Tibial nerve (tissue), 4 donors: ENCODE results near the gene CRTC3. TPM values are rescaled to one million over a fixed set of nuclear protein-coding genes. Genes with fewer than 3 reads are reported as not detected.

ENCODE experiments used
- DNase-seq, 2 donors: peaks; one replicate each; pipeline ENCODE4 v3.0.0-alpha.2; 2019; ENCODE audit warnings: low spot score in 2 of 2
- H3K27ac ChIP-seq, 4 donors: fragments of 200-600 bp; sonication (generic) in 3 of 4; one replicate each; pipeline ENCODE4 v1.5.1; 2017 to 2019; ENCODE audit warnings: mild to moderate bottlenecking in 1 of 4
- H3K27me3 ChIP-seq, 2 donors: fragments of 200-600 bp; sonication (generic) in 1 of 2; one replicate each; pipeline versions ENCODE4 v1.5.1 to v1.6.0; 2017 to 2019
- H3K36me3 ChIP-seq, 3 donors: fragments of 200-600 bp; sonication (generic); one replicate each; pipeline ENCODE4 v1.5.1; 2018 to 2019
- H3K4me1 ChIP-seq, 4 donors: fragments of 200-600 bp; sonication (generic) in 3 of 4; one replicate each; pipeline ENCODE4 v1.5.1; 2017 to 2019
- H3K4me3 ChIP-seq, 4 donors: fragments of 200-600 bp; sonication (generic) in 3 of 4; one replicate each; pipeline ENCODE4 v1.5.1; 2017 to 2019; ENCODE audit warnings: mild to moderate bottlenecking in 1 of 4, moderate library complexity in 1 of 4
- H3K9me3 ChIP-seq, 4 donors: fragments of 200-600 bp; sonication (generic) in 3 of 4; one replicate each; pipeline ENCODE4 v1.5.1; 2017 to 2019
- EP300 ChIP-seq, 2 donors: sonication (generic); formaldehyde crosslinking; IDR thresholded peaks; one replicate each; pipeline ENCODE4 v1.6.1; 2017; ENCODE audit warnings: antibody characterized with exemption in 2 of 2, mild to moderate bottlenecking in 1 of 2
- POLR2A ChIP-seq, 2 donors: fragments of 450-650 bp; IDR thresholded peaks; one replicate each; pipeline ENCODE4 v1.6.1; 2017; ENCODE audit warnings: antibody characterized with exemption in 2 of 2, mild to moderate bottlenecking in 2 of 2, moderate library complexity in 2 of 2
- WGBS, 2 donors: methylation state at CpG; one replicate each; pipeline ENCODE4 v1.1.5; 2018; 5-methylcytosine and 5-hydroxymethylcytosine counted together
- total RNA-seq, 4 donors: library from RNA; depleted of rRNA; stranded (reverse); fragments of >200 nt; gene quantifications; one replicate each; pipeline ENCODE4 v1.1.0, GENCODE V29; 2016
- TF ChIP-seq, protein P1 (sequence below), 5 experiments: fragments of 200-600 bp in 3 of 5; fragments of 450-650 bp in 2 of 5; sonication (generic) in 3 of 5; IDR thresholded peaks; one replicate each; pipeline ENCODE4 v1.5.1; 2016 to 2019; ENCODE audit warnings: antibody characterized with exemption in 5 of 5, mild to moderate bottlenecking in 3 of 5, moderate library complexity in 2 of 5

The CRTC3 gene
- total RNA-seq, 4 donors from 2014 or later = 52.7 to 63.7 (median 60.6) TPM

DNA sequence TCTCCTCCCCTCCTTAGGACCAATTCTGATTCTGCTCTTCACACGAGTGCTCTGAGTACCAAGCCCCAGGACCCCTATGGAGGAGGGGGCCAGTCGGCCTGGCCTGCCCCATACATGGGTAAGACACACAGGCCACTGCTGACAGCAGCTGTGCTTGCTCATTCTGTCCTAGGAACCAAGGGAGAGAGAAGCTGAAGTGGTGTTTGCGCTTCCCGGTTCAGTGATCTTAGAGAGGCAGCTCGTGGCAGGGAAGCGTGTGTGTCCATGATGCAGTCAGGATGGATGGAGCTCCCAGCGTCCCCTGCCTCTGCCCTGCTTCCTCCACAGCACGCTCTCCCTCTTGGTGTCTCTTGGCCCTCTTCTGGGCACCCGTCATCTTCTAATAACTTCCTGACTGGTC is 77.6 kb downstream of the CRTC3 start:
- Histone ChIP-seq H3K4me3 (no peak overlapping the region), H3K9me3 (no peaks in the 10 kb centered on the region), H3K27me3 (no peaks in the 10 kb centered on the region), H3K4me1 (peaks cover 0 to 21% (median 0%) of the 10 kb centered on the region in 4 donors), H3K36me3 (peaks cover 0 to 78% (median 0%) of the 10 kb centered on the region in 3 donors), H3K27ac (peak overlapping the region in 2 of 4 donors; percentile 21 to 52)
- TF ChIP-seq EP300 (IDR thresholded peaks at IDR 0.05) = no peak
- TF ChIP-seq, protein P1, sequence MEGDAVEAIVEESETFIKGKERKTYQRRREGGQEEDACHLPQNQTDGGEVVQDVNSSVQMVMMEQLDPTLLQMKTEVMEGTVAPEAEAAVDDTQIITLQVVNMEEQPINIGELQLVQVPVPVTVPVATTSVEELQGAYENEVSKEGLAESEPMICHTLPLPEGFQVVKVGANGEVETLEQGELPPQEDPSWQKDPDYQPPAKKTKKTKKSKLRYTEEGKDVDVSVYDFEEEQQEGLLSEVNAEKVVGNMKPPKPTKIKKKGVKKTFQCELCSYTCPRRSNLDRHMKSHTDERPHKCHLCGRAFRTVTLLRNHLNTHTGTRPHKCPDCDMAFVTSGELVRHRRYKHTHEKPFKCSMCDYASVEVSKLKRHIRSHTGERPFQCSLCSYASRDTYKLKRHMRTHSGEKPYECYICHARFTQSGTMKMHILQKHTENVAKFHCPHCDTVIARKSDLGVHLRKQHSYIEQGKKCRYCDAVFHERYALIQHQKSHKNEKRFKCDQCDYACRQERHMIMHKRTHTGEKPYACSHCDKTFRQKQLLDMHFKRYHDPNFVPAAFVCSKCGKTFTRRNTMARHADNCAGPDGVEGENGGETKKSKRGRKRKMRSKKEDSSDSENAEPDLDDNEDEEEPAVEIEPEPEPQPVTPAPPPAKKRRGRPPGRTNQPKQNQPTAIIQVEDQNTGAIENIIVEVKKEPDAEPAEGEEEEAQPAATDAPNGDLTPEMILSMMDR (IDR thresholded peaks at IDR 0.05) = no peak
- no peak for TF ChIP-seq POLR2A (IDR thresholded peaks at IDR 0.05)
- WGBS, 2 donors = 69 to 73% methylated on average over 9 of the region's 9 CpGs
- no peak for DNase-seq

DNA sequence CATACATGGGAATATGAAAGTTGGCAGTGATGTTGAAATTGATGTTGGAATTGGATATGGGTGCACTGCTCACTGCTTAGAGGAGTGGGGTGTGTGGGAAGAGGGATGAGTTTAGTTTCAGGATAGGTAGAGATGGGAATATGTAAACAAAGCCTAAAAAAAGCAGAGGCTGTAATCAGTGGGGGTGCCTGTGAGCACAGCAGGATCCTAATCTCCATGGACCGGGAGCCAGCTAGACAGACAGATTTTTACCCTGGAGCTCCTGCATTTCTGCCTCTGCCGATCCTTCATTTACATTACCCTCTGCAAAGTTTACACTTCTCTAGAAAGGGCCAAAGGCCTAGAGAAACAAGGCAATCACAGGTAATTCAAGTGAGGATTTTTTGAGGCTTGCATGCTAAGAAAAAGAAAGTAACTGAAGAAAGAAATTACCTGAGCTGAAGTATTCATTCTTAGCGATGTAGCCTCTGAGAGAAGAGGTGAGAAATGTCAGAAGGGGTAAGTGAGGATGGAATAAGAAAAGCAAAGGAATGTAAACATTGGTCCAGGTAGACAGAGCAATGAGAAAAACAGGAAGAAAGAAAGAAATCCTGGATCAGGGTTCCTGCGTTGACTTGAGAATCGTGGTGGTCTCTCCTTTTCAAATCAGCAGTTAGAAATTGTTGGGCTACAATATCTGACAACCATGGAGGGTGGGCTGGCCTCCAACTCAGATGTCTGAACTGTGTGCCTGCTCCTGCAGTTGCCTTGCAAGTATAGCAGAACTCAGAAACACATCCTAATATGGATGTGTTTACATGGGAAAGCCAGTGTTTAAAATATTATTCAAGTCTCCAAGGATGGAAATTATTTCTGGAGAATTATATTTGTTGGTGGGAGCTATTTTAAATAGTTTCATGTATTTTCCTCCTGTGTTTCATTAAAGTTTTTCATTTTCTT is 79.8 kb downstream of the CRTC3 start:
- H3K36me3 ChIP-seq = peaks cover 0 to 75% (median 0%) of the 10 kb centered on the region in 3 donors
- DNase-seq = no peak
- H3K4me1 ChIP-seq = peaks cover 0 to 21% (median 0%) of the 10 kb centered on the region in 4 donors
- H3K9me3 ChIP-seq = no peaks in the 10 kb centered on the region
- peak overlapping the region in 2 of 4 donors; percentile 52 to 68 for H3K27ac ChIP-seq
- WGBS, 2 donors = 52 to 53% methylated on average over 5 of the region's 5 CpGs
- no peaks in the 10 kb centered on the region for H3K27me3 ChIP-seq
- H3K4me3 ChIP-seq = no peak overlapping the region
- TF ChIP-seq POLR2A (IDR thresholded peaks at IDR 0.05) = no peak
- TF ChIP-seq, protein P1 (IDR thresholded peaks at IDR 0.05) = no peak
- TF ChIP-seq EP300 (IDR thresholded peaks at IDR 0.05) = no peak

DNA sequence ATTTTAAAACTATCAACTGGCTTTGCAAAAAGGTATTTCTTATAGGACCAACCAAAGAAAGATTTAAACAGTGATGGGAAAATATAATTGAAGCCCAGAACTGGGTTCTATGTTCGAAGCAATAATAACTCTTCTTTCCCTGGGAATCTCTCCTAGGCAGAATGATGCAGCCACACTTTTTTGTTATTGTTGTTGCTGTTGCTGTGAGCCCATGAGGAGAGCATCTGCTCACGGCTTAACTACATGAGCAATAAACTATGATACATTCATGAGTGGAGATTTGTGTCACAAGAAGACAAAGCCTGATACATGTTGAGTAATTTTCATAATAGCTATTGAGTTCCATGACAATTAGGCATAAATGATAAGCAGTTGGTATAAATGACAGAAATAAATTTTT is 80.5 kb downstream of the CRTC3 start:
- H3K4me1 ChIP-seq = peaks cover 0 to 21% (median 0%) of the 10 kb centered on the region in 4 donors
- H3K27me3 ChIP-seq = no peaks in the 10 kb centered on the region
- WGBS, 2 donors = 44 to 47% methylated on average over 2 of the region's 2 CpGs
- no peak overlapping the region for H3K4me3 ChIP-seq
- H3K9me3 ChIP-seq = no peaks in the 10 kb centered on the region
- no peak for TF ChIP-seq EP300 (IDR thresholded peaks at IDR 0.05)
- no peak for TF ChIP-seq POLR2A (IDR thresholded peaks at IDR 0.05)
- TF ChIP-seq, protein P1 (IDR thresholded peaks at IDR 0.05) = no peak
- DNase-seq = no peak
- H3K27ac ChIP-seq = peak overlapping the region in 2 of 4 donors; percentile 52 to 68
- H3K36me3 ChIP-seq = peaks cover 0 to 75% (median 0%) of the 10 kb centered on the region in 3 donors

DNA sequence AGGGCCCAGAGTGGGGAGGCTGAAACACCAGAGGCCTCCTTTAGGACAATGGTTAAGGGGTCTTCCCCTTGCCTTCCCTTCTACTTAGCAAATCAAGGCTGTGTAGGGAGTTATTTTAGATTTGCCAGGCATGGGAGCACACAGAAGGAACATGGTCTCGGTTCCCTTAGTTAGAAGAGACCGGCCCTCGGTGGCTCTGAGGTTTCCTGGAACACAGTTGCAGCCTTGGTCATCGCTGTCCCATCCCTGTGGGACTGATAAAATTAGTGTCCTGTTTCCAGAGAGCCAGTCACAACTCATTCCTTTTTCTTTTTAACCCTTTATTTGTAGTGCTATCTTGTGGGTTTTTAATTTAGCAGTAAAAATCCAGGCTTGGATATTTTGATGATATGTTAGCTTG is 81.4 kb downstream of the CRTC3 start:
- no peaks in the 10 kb centered on the region for H3K27me3 ChIP-seq
- peaks cover 0 to 75% (median 0%) of the 10 kb centered on the region in 3 donors for H3K36me3 ChIP-seq
- TF ChIP-seq, protein P1 (IDR thresholded peaks at IDR 0.05) = no peak
- TF ChIP-seq POLR2A (IDR thresholded peaks at IDR 0.05) (no peak), EP300 (IDR thresholded peaks at IDR 0.05) (no peak)
- H3K4me3 ChIP-seq = no peak overlapping the region
- WGBS, 2 donors = 82 to 89% methylated on average over 4 of the region's 4 CpGs
- no peak for DNase-seq
- no peaks in the 10 kb centered on the region for H3K9me3 ChIP-seq
- peaks cover 0 to 21% (median 0%) of the 10 kb centered on the region in 4 donors for H3K4me1 ChIP-seq
- peak overlapping the region in 2 of 4 donors; percentile 52 to 68 for H3K27ac ChIP-seq

DNA sequence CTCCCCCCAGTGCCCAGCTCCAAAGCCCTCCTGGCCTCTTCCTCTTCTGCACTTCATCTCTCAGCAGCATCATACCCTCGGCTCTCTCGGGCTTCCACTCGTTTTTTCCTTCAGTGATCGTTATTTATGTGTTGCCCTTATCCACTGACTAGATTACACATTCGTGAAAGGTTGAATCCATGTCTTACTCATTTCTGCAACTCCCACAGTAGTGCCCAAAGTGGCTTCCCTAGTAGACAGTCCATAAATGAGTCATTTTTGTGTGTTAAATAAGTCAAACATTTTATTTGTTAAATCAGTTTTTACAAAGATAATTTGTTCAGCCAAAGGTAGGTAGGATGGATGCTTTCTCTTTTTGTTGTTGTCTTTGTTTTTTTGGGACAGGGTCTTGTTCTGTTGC is 87.4 kb downstream of the CRTC3 start:
- TF ChIP-seq, protein P1 (IDR thresholded peaks at IDR 0.05) = no peak
- TF ChIP-seq POLR2A (IDR thresholded peaks at IDR 0.05) (no peak), EP300 (IDR thresholded peaks at IDR 0.05) (no peak)
- DNase-seq = no peak
- Histone ChIP-seq H3K4me1 (peaks cover 0 to 10% (median 0%) of the 10 kb centered on the region in 4 donors), H3K36me3 (peaks cover 0 to 61% (median 0%) of the 10 kb centered on the region in 3 donors), H3K27me3 (no peaks in the 10 kb centered on the region), H3K4me3 (no peak overlapping the region), H3K9me3 (no peaks in the 10 kb centered on the region), H3K27ac (peak overlapping the region in 2 of 4 donors; percentile 18 to 66)
- WGBS, 2 donors = 73 to 81% methylated on average over 5 of the region's 5 CpGs
